Left lung (tissue), 10 donors: ENCODE results near the gene SH3GLB2. TPM values are rescaled to one million over a fixed set of nuclear protein-coding genes. Genes with fewer than 3 reads are reported as not detected.

Experiments
- ATAC-seq: fragments of 200-7000 bp; cut with Tn5 transposase; one replicate; pipeline ENCODE4 v1.9.1; 2020; ENCODE audit warnings: moderate library complexity
- DNase-seq, 4 donors: peaks; one replicate each; pipeline ENCODE4 v3.0.0-alpha.2; 2013 to 2020
- H3K27ac ChIP-seq, 2 donors: fragments of 200-600 bp; sonication (generic) in 1 of 2; one replicate each; pipeline versions ENCODE4 v1.5.0 to v1.8.0; 2020 to 2021
- H3K27me3 ChIP-seq, 2 donors: fragments of 200-600 bp; sonication (generic) in 1 of 2; one replicate each; pipeline versions ENCODE4 v1.5.0 to v1.8.0; 2020 to 2021
- H3K36me3 ChIP-seq, 2 donors: fragments of 200-600 bp; sonication (generic) in 1 of 2; one replicate each; pipeline versions ENCODE4 v1.5.0 to v1.8.0; 2020 to 2021
- H3K4me1 ChIP-seq, 2 donors: fragments of 200-600 bp; one replicate each; pipeline ENCODE4 v1.8.0; 2021
- H3K4me3 ChIP-seq, 2 donors: fragments of 200-600 bp; sonication (generic) in 1 of 2; one replicate each; pipeline versions ENCODE4 v1.5.0 to v1.8.0; 2020 to 2021; ENCODE audit warnings: mild to moderate bottlenecking in 1 of 2
- H3K9me3 ChIP-seq, 2 donors: fragments of 200-600 bp; sonication (generic) in 1 of 2; one replicate each; pipeline versions ENCODE4 v1.5.0 to v1.8.0; 2020 to 2021
- intact Hi-C, 2 donors: fragments of 100-400 bp; cut with DNase I; formaldehyde crosslinking; loops; one replicate each; pipeline versions ENCODE4 v1.11.2 to v1.14.2; 2022
- polyA plus RNA-seq, 6 donors: library from polyadenylated mRNA; unstranded; fragments of 120-200 nt; gene quantifications; one replicate each; pipeline ENCODE4 v1.2.1, GENCODE V29; 2013; ENCODE audit not compliant: insufficient read length in 6 of 6
- total RNA-seq, 2 donors: library from RNA; stranded (reverse); fragmentation: NEBNext Ultra II Directional; extraction: Animal tissue kit (Norgen Biotek cat#: 25700); gene quantifications; one replicate each; pipeline ENCODE4 v1.2.1, GENCODE V29; 2021
- TF ChIP-seq, protein P1 (sequence below), 2 donors: fragments of 200-600 bp; sonication (generic) in 1 of 2; IDR thresholded peaks; one replicate each; pipeline versions ENCODE4 v1.5.0 to v1.8.0; 2021; ENCODE audit warnings: antibody characterized with exemption in 2 of 2
- donor health status: DM: no; HTN: yes; CAD: no.
- donor health status: DM: no; HTN: no; CAD: no.

The SH3GLB2 gene
- total and polyA plus RNA-seq, 8 donors: 58.9 to 79.0 (median 65.0) TPM

DNA sequence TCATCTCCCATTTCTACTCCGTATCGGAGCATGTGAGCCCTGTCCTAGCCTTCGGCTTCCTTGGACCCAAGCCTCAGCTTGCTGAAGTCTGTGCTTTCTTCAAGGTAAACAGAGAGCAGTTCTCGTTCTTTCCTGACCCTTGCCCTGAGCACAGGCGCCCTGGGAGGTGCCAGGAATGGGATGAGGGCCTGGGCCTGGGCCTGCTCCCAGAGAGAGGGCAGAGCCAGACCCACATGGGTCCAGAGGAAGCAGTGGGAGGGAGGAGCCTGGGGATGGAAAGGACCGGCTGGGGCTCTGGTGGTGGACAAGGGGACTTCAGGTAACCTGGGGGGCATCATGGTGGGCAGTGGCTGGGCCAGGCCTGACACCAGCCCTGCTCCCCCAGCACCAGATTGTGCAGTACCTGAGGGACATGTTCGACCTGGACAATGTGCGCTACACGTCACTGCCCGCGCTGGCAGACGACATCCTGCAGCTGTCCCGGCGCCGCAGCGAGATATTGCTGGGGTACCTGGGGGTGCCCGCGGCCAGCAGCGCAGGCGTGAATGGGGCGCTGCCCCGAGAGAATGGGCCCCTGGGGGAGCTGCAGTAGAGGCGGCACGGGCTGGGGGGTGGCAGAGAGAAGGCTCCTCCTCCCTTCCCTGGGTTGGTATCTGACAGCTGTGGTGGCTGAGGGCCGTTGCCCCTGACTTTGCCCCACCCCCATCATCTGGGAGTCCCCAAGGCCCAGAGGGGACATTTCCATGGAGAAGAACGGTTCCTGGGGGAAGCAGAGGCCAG, 41.9 kb upstream of the SH3GLB2 start:
- Histone ChIP-seq H3K9me3 (no peaks in the 10 kb centered on the region), H3K36me3 (peaks cover 0 to 63% of the 10 kb centered on the region in 2 donors), H3K27ac (peak overlapping the region in 1 of 2 donors; percentile 28), H3K27me3 (no peaks in the 10 kb centered on the region), H3K4me3 (no peak overlapping the region), H3K4me1 (peaks cover 0 to 16% of the 10 kb centered on the region in 2 donors)
- peak in 1 of 4 donors; percentile 73 for DNase-seq
- ATAC-seq: no peak
- intact Hi-C loops: no loop called here
- TF ChIP-seq, protein P1, sequence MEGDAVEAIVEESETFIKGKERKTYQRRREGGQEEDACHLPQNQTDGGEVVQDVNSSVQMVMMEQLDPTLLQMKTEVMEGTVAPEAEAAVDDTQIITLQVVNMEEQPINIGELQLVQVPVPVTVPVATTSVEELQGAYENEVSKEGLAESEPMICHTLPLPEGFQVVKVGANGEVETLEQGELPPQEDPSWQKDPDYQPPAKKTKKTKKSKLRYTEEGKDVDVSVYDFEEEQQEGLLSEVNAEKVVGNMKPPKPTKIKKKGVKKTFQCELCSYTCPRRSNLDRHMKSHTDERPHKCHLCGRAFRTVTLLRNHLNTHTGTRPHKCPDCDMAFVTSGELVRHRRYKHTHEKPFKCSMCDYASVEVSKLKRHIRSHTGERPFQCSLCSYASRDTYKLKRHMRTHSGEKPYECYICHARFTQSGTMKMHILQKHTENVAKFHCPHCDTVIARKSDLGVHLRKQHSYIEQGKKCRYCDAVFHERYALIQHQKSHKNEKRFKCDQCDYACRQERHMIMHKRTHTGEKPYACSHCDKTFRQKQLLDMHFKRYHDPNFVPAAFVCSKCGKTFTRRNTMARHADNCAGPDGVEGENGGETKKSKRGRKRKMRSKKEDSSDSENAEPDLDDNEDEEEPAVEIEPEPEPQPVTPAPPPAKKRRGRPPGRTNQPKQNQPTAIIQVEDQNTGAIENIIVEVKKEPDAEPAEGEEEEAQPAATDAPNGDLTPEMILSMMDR (IDR thresholded peaks at IDR 0.05): no peak

DNA sequence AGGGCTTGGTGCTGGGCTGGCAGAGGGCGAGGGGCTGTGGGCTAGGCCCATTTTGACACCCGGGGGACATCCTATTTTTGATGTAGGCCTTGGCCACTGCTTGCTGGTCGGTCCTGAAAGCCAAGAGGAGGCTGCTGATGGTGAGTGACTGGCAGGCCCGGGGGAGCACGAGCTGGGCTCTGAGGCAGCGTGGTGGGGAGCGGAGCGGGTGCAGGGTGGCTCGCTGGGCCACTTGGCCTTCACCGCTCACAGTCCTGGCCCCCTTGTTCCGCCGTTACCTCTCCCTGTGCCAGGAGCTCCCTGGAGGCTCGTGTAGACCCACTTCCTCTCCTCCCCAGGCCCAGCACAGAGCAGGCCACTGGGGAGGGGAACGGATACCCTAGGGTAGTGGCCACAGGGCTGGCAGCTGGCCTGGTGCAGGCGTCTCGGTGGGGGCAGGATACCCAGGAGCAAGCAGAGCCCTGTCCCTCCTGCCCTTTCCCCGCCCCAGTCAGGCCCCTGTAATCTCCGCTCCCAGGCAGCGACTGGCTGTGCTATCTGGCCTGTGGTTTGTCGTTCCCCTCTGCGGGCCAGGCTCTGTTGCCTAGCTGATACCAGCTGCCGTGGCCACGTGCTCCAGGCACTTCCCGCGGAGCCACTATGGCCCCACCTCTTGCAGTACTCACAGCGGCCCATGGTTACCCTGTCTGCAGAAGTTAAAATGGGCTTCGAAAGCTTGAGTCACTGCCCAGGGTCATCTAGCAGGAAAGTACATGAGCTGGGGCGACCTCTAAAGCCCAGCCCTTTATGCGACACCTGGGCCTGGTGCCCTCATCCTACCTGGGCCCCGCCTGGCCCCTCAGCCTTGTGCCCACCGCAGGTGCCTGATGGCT, 41.1 kb upstream of the SH3GLB2 start:
- H3K4me1 ChIP-seq: peaks cover 0 to 16% of the 10 kb centered on the region in 2 donors
- ATAC-seq (peak; percentile 81), DNase-seq (peak in 3 of 4 donors; percentile 12 to 88 (median 75))
- TF ChIP-seq, protein P1 (IDR thresholded peaks at IDR 0.05): no peak
- H3K9me3 ChIP-seq: no peaks in the 10 kb centered on the region
- no peak overlapping the region for H3K4me3 ChIP-seq
- H3K27me3 ChIP-seq: no peaks in the 10 kb centered on the region
- intact Hi-C loops: no loop called here
- peaks cover 0 to 70% of the 10 kb centered on the region in 2 donors for H3K36me3 ChIP-seq
- H3K27ac ChIP-seq: peak overlapping the region in 1 of 2 donors; percentile 28

DNA sequence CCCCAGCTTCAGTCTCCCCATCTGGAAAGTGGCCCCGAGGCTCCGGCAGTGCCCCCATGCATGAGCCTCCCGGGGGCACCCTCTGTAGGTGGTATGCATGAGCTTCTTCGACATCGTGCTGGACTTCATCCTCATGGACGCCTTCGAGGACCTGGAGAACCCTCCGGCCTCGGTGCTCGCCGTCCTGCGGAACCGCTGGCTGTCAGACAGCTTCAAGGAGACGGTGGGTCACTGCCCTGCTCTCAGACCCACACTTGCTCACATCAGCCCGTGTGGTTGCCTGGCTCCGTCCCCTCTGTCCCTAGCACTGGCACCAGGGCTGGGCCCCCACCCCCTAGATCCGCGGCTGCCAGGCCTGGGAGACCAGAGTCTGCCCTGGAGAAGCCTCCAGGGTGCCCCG, 40.0 kb upstream of the SH3GLB2 start:
- Histone ChIP-seq H3K4me1 (peaks cover 0 to 16% of the 10 kb centered on the region in 2 donors), H3K4me3 (no peak overlapping the region), H3K27me3 (no peaks in the 10 kb centered on the region), H3K9me3 (no peaks in the 10 kb centered on the region), H3K36me3 (peaks cover 0 to 81% of the 10 kb centered on the region in 2 donors), H3K27ac (no peak overlapping the region)
- ATAC-seq (no peak), DNase-seq (no peak)
- intact Hi-C loops: no loop called here
- TF ChIP-seq, protein P1 (IDR thresholded peaks at IDR 0.05): no peak

DNA sequence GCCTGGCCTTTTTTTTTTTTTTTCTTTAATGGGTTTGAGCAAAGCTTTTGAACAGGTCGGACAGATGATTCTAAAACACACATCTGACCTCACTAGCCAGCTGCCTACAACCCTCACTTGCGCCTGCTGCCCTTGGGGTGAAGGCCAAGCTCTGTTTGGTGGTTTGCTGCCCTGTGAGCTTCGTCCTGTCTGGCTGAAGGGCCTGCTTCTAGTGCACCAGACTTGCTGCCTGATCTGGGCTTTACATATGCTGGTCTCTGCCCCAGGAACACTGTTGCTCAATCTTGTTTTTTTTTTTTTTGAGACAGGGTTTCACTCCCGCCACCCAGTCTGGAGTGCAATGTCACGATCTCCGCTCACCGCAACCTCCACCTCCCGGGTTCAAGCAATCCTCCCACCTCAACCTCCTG, 36.4 kb upstream of the SH3GLB2 start:
- Histone ChIP-seq H3K27ac (no peak overlapping the region), H3K4me1 (peaks cover 0 to 11% of the 10 kb centered on the region in 2 donors), H3K9me3 (no peaks in the 10 kb centered on the region), H3K27me3 (no peaks in the 10 kb centered on the region), H3K36me3 (peaks cover 0 to 95% of the 10 kb centered on the region in 2 donors), H3K4me3 (no peak overlapping the region)
- ATAC-seq: no peak
- TF ChIP-seq, protein P1 (IDR thresholded peaks at IDR 0.05): no peak
- no peak for DNase-seq
- intact Hi-C loops: no loop called here

DNA sequence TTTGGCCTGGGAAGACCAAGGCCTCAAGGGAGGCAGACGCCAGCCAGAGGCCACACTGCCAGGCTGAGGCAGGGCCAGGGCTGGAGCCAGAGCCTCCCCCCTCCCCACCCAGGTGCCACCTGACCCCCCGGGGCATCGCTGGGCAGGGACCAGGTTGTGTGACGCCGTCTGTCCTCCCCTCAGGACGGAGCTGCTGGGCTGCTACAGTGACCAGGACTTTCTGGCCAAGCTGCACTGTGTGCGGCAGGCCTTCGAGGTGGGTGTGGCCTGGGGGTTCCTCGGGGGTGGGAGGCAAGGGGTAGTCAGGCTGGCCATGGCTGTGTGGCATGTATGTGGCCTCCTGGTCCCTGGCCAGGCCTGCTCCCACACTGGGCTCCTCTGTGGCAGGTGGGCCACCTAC, 34.9 kb upstream of the SH3GLB2 start:
- TF ChIP-seq, protein P1 (IDR thresholded peaks at IDR 0.05): no peak
- H3K36me3 ChIP-seq: peaks cover 0 to 91% of the 10 kb centered on the region in 2 donors
- no peak for DNase-seq
- no peak for ATAC-seq
- no peaks in the 10 kb centered on the region for H3K27me3 ChIP-seq
- intact Hi-C loops: no loop called here
- no peaks in the 10 kb centered on the region for H3K9me3 ChIP-seq
- H3K4me1 ChIP-seq: peaks cover 0 to 7% of the 10 kb centered on the region in 2 donors
- H3K4me3 ChIP-seq: no peak overlapping the region
- H3K27ac ChIP-seq: no peak overlapping the region
